HG03565 (cell line): ENCODE measurements around the gene CCDC137.
"Not testable (repeated sequence)": the region's sequence is repeated elsewhere in the genome, so short reads cannot be mapped to it uniquely, and the experiment has no call there.

Experiments
- ATAC-seq: cut with Tn5 transposase; IDR thresholded peaks from one replicate; pipeline ENCODE4 v1.9.1; 2021; ENCODE audit warnings: mild to moderate bottlenecking, moderate library complexity; ENCODE audit not compliant: unreplicated experiment

CCDC137 gene

GRCh38 chr17:81650951-81651350 is 15.6 kb upstream of the CCDC137 start:
- no peak for ATAC-seq

- ATAC-seq, result no peak
These were observed 14.8 kb upstream of the CCDC137 start for GRCh38 chr17:81651692-81652091.

- no peak for ATAC-seq
These were observed 13.4 kb upstream of the CCDC137 start for GRCh38 chr17:81652906-81653771.

GRCh38 chr17:81655378-81656117 is 11.0 kb upstream of the CCDC137 start:
- no peak for ATAC-seq

- ATAC-seq, result no peak
These were observed 10.3 kb upstream of the CCDC137 start, which contains the start of gene PDE6G for GRCh38 chr17:81656118-81656743. Gene PDE6G, minus strand, starts transcription at chr17:81656542. Its CDS starts 3,237 bp downstream, at chr17:81653305.

- no peak for ATAC-seq
These were observed 9.7 kb upstream of the CCDC137 start for GRCh38 chr17:81656835-81657234.

GRCh38 chr17:81659038-81659437 is 7.5 kb upstream of the CCDC137 start:
- no peak for ATAC-seq

- no peak for ATAC-seq
These were observed 6.1 kb upstream of the CCDC137 start for GRCh38 chr17:81660441-81660840.

GRCh38 chr17:81662002-81662401 is 4.5 kb upstream of the CCDC137 start:
- no peak for ATAC-seq

- ATAC-seq, result no peak
These were observed 2.5 kb upstream of the CCDC137 start for GRCh38 chr17:81664051-81664470.

- no peak for ATAC-seq
These were observed 1.1 kb upstream of the CCDC137 start for GRCh38 chr17:81665205-81666091.

GRCh38 chr17:81666092-81666341 is 520 bp upstream of the CCDC137 start:
- peak; percentile 5 for ATAC-seq

GRCh38 chr17:81667754-81668153 is 1.2 kb downstream of the CCDC137 start:
- no peak for ATAC-seq

GRCh38 chr17:81672504-81672903 is 6.0 kb downstream of the CCDC137 start:
- ATAC-seq, result no peak

GRCh38 chr17:81672954-81673353 is 6.4 kb downstream of the CCDC137 start:
- ATAC-seq, result no peak

- ATAC-seq, result no peak
These were observed 7.2 kb downstream of the CCDC137 start for GRCh38 chr17:81673561-81674258.

- not testable (repeated sequence) for ATAC-seq
These were observed 9.1 kb downstream of the CCDC137 start for GRCh38 chr17:81675515-81676221.

- no peak for ATAC-seq
These were observed 10.4 kb downstream of the CCDC137 start for GRCh38 chr17:81676906-81677305.

- no peak for ATAC-seq
These were observed 13.6 kb downstream of the CCDC137 start for GRCh38 chr17:81680150-81680549.

- no peak for ATAC-seq
These were observed 15.1 kb downstream of the CCDC137 start for GRCh38 chr17:81681672-81682071.
